Stimulated activated CD4-positive, alpha-beta T cell treated with anti-CD3 and anti-CD28 coated beads, TNF-alpha, amount 100 ng/mL, for 4 hours (primary cell): ENCODE measurements around the gene AGTPBP1.

ENCODE experiments used
- DNase-seq, 3 experiments: peaks; one replicate each; pipeline ENCODE4 v3.0.0-alpha.2; 2020; ENCODE audit warnings: low read depth in 3 of 3

Gene AGTPBP1

DNA sequence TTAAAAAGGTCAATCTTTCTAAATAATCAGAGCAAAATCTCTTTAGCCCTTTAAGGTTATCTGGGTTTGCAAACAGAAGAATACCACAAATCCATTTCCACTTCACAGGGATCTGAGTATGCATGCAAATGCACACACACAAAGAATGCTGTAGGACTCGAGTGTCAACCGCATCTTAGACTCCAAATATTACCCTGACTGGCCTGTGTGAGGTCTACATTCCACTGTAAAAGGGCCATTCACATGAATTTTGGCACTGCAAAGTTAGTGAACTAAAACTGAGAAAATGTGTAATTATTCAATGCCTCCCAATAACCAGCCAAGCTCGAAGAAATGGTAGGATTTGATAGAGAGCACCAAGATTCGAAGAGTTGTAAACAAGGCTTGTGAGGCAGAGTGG lies 199.9 kb downstream of the AGTPBP1 start:
- DNase-seq, result no peak

GRCh38 chr9:85536514-85536913 lies 205.2 kb downstream of the AGTPBP1 start:
- DNase-seq, result no peak

GRCh38 chr9:85536076-85536475 lies 205.7 kb downstream of the AGTPBP1 start:
- no peak for DNase-seq

DNA sequence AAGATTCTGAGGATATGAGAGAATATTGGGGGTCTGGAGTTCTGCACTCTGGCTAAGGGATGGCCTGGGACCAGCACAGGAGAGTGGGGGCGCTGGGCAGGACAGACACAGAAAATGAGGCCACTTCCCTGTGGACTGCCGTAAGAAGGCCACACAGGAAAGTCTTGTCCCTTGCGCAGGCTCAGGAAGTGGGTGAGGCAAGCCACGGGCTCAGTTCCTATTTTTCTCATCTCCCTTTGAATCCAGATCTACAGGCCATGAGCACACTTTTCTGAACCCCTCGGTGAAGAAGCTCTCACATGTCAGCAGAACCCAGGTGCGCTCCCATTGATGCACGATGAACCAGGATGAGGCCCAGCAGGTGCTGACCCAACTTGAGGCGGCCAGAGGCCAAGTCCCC lies 207.4 kb downstream of the AGTPBP1 start:
- no peak for DNase-seq

DNA sequence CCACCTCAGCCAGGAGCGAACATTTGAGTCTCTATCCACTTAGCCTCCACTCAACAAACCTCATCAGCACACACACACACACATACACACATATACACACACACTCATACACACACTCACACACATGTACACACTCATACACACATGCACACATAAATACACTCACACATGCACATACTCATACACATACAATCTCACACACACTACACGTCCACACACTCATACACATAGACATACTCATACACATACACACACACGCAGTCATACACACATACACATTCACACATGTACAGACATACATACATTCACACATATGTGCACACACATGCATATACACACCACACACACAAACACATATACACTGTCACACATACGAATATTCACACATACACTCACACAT lies 208.2 kb downstream of the AGTPBP1 start:
- no peak for DNase-seq

GRCh38 chr9:85530721-85531120 lies 211.0 kb downstream of the AGTPBP1 start:
- no peak for DNase-seq

- no peak for DNase-seq
These were observed 213.1 kb downstream of the AGTPBP1 start for GRCh38 chr9:85528607-85529006.

- DNase-seq, result no peak
These were observed 213.6 kb downstream of the AGTPBP1 start for GRCh38 chr9:85528142-85528541.

GRCh38 chr9:85527331-85528020 lies 214.3 kb downstream of the AGTPBP1 start:
- no peak for DNase-seq

GRCh38 chr9:85524531-85524930 lies 217.2 kb downstream of the AGTPBP1 start:
- DNase-seq, result no peak

DNA sequence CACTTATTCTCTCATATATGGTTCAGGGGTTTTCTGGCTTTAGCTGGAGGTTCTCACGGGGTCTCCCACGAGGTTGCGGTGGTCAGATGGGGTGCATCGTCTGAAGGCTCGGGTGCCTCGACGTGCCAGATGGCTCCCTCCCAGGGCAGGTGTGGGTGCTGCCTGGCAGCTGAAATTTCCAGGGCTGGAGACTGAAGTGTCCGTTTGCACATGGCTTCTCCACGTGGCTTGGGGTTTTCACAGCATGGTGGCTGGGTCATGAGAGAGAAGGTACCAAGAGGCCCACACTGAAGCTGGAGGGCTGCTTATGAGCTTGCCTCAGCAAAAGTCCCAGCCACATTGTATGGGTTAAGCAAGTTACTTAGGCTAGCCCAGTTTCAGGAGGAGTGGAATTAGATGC lies 218.6 kb downstream of the AGTPBP1 start:
- DNase-seq, result no peak

DNA sequence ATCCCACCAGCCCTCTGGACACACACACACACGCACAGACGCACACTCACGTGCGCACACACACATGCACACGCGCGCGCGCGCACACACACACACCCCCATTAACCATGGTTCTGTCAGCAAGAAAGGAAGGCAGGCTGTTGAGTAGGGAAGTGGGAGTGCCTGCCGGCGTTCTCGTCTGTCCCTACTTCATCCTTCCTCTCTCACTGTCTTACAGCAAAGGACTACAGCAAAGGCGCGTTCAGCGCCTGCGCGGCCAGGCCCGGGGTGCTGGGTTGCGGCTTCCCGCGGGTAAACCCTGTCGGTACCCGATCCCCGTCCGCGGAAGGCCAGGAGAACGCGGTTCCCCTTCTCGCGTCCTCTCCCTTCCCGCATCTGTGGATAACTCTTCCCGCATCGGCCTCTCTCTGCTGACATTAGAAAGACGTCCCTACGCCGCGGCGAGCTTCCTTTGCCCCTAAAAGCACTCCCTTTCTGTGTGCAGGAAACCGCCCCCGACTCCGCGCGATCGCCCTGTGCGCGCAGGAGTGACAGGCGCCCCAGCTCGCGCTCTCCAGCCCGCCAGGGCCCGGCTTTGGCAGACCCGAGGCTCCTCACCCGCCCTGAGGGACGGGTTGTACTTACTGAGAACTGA lies 219.2 kb downstream of the AGTPBP1 start:
- peak in 1 of 3 experiments; percentile 1 for DNase-seq

- no peak for DNase-seq
These were observed 220.2 kb downstream of the AGTPBP1 start for GRCh38 chr9:85521371-85522197.

DNA sequence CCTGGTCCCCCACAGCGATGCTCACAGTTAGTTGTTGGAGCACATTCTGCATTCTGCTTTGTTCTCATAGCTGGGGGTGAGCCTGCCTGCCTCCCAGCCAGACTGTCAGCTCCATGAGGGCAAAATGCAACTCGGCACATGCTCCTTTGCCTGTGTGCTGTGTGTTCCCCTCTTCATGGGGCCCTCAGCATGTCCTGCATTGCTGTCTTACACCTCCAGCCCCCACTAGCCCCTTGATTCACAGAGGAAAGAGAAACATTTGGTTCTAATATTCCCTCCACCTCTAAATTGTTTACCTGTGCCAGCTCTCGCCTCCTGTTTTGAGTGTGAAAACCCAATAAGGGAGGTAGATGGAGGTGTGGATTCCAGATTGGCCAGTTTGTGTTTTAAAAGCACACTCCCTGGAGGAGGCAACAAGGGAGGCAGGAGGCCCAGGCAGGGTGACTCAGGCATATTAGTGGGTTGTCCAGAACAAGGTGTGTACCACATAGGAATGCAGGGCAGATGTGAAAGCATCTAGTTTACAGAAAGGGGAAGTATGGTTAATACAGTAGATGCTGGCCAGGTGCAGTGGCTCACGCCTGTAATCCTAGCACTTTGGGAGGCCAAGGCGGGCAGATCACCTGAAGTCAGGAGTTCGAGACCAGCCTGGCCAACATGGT lies 224.6 kb downstream of the AGTPBP1 start:
- no peak for DNase-seq

- no peak for DNase-seq
These were observed 225.3 kb downstream of the AGTPBP1 start for GRCh38 chr9:85516455-85516854.

- DNase-seq, result no peak
These were observed 226.7 kb downstream of the AGTPBP1 start for GRCh38 chr9:85515021-85515420.

GRCh38 chr9:85514256-85514655 lies 227.5 kb downstream of the AGTPBP1 start:
- no peak for DNase-seq

DNA sequence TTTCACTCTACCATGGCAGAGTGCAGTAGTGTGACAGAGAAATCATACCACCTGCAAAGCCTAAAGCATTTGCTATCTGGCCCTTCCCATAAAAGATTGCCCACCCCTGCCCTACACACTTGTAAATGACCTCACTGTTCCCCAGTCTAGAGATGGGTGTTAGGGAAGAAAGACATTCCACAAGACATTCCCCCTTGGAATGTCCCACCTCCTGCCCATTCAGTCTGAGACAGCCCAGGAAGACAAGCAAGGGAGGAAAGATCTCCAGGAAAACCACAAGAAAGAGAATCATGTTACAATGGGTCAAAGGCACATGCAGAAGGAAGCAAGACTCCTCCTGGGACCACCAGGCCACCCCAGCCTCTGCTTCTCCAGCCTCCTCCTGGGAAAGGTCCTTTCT lies 230.0 kb downstream of the AGTPBP1 start:
- DNase-seq, result no peak

DNA sequence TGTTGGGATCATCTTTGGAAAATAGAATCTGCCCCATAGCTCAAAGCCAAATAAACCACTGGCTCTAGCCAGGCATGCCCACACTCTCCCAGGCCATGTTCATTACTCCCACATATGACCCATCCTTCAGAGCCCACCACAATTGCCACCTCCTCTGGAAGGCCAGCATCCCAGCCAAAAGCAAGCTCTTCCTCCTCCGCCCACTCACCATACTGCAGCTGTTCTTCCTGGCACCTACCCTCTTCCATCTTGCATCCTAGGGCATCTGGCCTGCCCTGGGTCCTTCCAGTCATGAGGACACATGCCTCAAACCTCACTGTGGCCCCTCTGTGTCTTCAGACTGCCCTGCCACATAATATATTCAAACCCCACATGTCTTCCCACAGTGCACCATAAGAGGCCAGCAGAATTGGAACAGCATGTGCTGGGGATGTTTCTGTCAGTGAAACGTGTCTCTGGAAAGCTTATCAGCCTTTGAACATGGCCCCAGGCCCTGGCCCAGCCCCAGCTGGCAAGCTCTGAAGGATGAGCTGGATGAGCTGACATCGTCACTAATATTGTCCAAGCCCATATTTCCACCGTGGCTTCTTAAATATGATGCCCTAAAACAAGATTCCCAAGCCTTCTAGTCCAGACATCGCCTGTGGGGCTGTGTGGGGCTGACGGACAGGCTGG lies 230.8 kb downstream of the AGTPBP1 start:
- DNase-seq, result no peak

DNA sequence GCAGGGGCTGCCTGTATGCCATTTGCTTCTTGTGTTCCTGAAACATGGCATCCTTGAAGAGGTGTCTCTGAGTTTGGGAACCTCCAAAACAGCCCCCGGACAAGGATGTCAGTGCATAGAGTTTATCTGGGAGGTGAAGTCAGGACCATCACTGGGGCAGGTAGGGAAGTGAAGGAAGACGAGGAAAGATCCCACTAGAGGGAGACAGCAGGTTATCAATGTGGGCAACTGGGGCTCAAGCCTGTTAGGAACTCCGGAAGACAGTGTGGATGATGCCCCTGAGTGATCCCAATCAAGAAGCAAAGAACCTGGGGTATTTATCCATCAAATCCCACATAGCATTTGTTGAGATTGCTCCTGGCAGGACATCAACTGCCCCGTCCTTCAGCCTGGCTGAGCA lies 233.1 kb downstream of the AGTPBP1 start:
- DNase-seq, result no peak

GRCh38 chr9:85505612-85506011 lies 236.1 kb downstream of the AGTPBP1 start:
- DNase-seq, result no peak
